Measurements from ENCODE around the gene IL7R.

DNA sequence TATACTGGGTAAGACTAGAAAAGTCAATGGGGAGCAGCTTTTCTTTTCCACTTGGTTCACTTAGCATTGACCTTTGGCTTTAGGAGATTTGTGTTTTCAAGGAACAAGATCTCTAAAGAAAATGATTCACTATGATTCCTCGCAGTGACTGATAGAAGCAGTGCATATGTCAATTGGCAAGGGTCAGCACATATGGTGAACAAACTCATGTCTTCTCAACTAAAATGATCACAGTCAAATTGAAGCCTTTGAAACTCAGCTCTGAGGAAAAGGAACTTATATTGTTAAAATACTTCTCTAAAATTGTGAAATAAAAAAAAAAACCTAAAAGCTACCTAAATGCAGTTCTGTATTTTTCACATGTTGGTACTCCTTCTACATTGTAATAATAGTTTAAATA is 43.2 kb upstream of the IL7R start:
- TF ChIP-seq, protein P1, sequence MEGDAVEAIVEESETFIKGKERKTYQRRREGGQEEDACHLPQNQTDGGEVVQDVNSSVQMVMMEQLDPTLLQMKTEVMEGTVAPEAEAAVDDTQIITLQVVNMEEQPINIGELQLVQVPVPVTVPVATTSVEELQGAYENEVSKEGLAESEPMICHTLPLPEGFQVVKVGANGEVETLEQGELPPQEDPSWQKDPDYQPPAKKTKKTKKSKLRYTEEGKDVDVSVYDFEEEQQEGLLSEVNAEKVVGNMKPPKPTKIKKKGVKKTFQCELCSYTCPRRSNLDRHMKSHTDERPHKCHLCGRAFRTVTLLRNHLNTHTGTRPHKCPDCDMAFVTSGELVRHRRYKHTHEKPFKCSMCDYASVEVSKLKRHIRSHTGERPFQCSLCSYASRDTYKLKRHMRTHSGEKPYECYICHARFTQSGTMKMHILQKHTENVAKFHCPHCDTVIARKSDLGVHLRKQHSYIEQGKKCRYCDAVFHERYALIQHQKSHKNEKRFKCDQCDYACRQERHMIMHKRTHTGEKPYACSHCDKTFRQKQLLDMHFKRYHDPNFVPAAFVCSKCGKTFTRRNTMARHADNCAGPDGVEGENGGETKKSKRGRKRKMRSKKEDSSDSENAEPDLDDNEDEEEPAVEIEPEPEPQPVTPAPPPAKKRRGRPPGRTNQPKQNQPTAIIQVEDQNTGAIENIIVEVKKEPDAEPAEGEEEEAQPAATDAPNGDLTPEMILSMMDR (IDR thresholded peaks at IDR 0.05; ENCODE audit: insufficient read depth, low read depth, low read length): no peak
- TF ChIP-seq EZH2 (IDR thresholded peaks at IDR 0.05; ENCODE audit: insufficient read depth, low read length): no peak
